ENCODE data around the gene RAPGEF3.

The RAPGEF3 gene

GRCh38 chr12:47757840-47758583 is 668 bp downstream of the RAPGEF3 start:
- DNase-seq, result peak in 23 of 51 donors; percentile 18 to 78 (median 47)

GRCh38 chr12:47757364-47757839 is 1.3 kb downstream of the RAPGEF3 start:
- peak in 7 of 51 donors; percentile 31 to 68 (median 50) for DNase-seq

GRCh38 chr12:47755655-47756562 is 2.8 kb downstream of the RAPGEF3 start:
- peak in 7 of 51 donors; percentile 15 to 40 (median 19) for DNase-seq

GRCh38 chr12:47754881-47755280 is 3.8 kb downstream of the RAPGEF3 start:
- peak in 6 of 51 donors; percentile 13 to 32 (median 19) for DNase-seq

- DNase-seq, result no peak
These were observed 4.6 kb downstream of the RAPGEF3 start for GRCh38 chr12:47754126-47754525.

GRCh38 chr12:47753021-47754001 is 5.4 kb downstream of the RAPGEF3 start:
- DNase-seq, result peak in 13 of 51 donors; percentile 23 to 52 (median 33)

GRCh38 chr12:47752552-47752951 is 6.1 kb downstream of the RAPGEF3 start:
- no peak for DNase-seq

GRCh38 chr12:47752121-47752520 is 6.6 kb downstream of the RAPGEF3 start:
- no peak for DNase-seq

GRCh38 chr12:47751561-47751960 is 7.1 kb downstream of the RAPGEF3 start:
- DNase-seq, result no peak

GRCh38 chr12:47750916-47751470 is 7.7 kb downstream of the RAPGEF3 start:
- no peak for DNase-seq

GRCh38 chr12:47750229-47750798 is 8.4 kb downstream of the RAPGEF3 start:
- DNase-seq, result no peak

- DNase-seq, result no peak
These were observed 9.8 kb downstream of the RAPGEF3 start for GRCh38 chr12:47748899-47749298.

GRCh38 chr12:47748507-47748828 is 10.2 kb downstream of the RAPGEF3 start:
- DNase-seq, result no peak

GRCh38 chr12:47747596-47748506 is 10.8 kb downstream of the RAPGEF3 start:
- DNase-seq, result no peak

- DNase-seq, result no peak
These were observed 11.6 kb downstream of the RAPGEF3 start for GRCh38 chr12:47747126-47747525.

GRCh38 chr12:47746523-47746922 is 12.2 kb downstream of the RAPGEF3 start:
- no peak for DNase-seq

GRCh38 chr12:47746073-47746472 is 12.6 kb downstream of the RAPGEF3 start:
- no peak for DNase-seq

- DNase-seq, result peak in 2 of 51 donors; percentile 17 to 27
These were observed 13.1 kb downstream of the RAPGEF3 start for GRCh38 chr12:47745485-47746041.

Data from hypothalamus (tissue), 51 donors.